Mammary epithelial cell (primary cell): ENCODE measurements around the gene CD6.

Experiments used
- EZH2 ChIP-seq: IDR thresholded peaks from 2 replicates; pipeline ENCODE4 v1.6.1; 2012; ENCODE audit warnings: low read length, inconsistent platforms, borderline replicate concordance
- TF ChIP-seq, protein P1 (sequence below), 2 donors: IDR thresholded peaks in 1 of 2; conservative IDR thresholded peaks in 1 of 2; 2 replicates each; pipeline ENCODE4 v1.5.1; 2011 to 2012; ENCODE audit warnings: inconsistent platforms in 2 of 2, low read length in 2 of 2, mild to moderate bottlenecking in 2 of 2, control low read depth in 1 of 2, low read depth in 1 of 2; ENCODE audit not compliant: insufficient read depth in 1 of 2; ENCODE audit errors: extremely low read depth in 1 of 2

DNA sequence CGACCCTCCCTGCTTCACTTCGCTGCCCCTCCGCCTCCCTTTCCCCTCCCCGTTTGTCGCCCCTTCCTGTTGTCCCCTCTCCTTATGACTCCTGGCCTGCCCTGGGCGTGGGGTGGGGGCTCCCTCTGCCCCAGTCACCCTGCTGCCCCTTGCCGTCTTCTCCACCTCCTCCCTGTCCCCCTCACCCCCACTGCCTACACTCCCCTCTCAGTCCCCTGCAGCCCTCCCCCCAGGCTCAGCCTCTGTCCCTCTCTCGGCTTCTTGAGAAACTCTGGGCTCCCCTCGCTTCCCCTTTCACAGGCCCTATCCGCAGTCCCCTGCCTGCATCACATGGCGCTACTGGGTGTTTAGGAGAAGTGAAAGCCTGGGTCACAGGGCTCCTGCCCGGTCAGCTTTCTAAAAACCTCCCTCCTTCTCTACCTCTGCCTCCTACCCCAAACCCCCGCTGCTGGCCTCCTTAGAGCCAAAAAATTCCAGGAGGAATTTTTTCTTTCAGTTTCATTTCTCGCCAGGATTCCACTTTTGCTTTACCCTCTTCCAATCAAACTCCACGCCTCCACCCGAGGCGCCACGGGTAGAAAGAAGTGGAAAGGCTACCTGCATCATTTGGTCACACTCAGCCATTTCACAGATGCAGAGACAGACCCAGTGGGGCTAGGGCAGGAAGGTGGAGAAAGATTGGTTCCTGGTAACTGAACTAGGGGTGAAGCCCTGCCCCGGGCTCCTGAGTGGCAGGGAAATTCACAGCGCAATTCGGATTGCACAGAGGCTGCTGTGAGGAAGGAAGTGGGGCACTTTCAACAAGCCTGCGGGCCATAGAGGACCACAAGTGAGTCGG is 19.4 kb upstream of the CD6 start, which contains the start of gene SLC15A3:
- TF ChIP-seq, protein P1, sequence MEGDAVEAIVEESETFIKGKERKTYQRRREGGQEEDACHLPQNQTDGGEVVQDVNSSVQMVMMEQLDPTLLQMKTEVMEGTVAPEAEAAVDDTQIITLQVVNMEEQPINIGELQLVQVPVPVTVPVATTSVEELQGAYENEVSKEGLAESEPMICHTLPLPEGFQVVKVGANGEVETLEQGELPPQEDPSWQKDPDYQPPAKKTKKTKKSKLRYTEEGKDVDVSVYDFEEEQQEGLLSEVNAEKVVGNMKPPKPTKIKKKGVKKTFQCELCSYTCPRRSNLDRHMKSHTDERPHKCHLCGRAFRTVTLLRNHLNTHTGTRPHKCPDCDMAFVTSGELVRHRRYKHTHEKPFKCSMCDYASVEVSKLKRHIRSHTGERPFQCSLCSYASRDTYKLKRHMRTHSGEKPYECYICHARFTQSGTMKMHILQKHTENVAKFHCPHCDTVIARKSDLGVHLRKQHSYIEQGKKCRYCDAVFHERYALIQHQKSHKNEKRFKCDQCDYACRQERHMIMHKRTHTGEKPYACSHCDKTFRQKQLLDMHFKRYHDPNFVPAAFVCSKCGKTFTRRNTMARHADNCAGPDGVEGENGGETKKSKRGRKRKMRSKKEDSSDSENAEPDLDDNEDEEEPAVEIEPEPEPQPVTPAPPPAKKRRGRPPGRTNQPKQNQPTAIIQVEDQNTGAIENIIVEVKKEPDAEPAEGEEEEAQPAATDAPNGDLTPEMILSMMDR (conservative IDR thresholded peaks at IDR 0.05 in 1 of 2, IDR thresholded peaks at IDR 0.05 in 1 of 2; ENCODE audit: extremely low read depth in 1 of 2, insufficient read depth in 1 of 2, low read depth in 1 of 2, low read length in 2 of 2) = no peak
- no peak for TF ChIP-seq EZH2
